Adrenal gland (tissue), 12 donors: Measurements from ENCODE around the gene GATAD2A. TPM values are rescaled to one million over a fixed set of nuclear protein-coding genes. Genes with fewer than 3 reads are reported as not detected.

Source experiments
- DNase-seq, 7 donors: peaks; one replicate each; pipeline ENCODE4 v3.0.0-alpha.2; 2019 to 2020
- H3K27ac ChIP-seq, 5 donors: fragments of 200-600 bp; sonication (generic) in 4 of 5; 1 replicate in 3 of 5; 2 replicates in 2 of 5; pipeline versions ENCODE4 v1.5.1 to v1.8.0; 2016 to 2020; ENCODE audit warnings: mild to moderate bottlenecking in 1 of 5
- H3K27me3 ChIP-seq: fragments of 200-600 bp; 2 replicates; pipeline ENCODE4 v1.8.0; 2021
- H3K36me3 ChIP-seq, 2 donors: fragments of 200-600 bp; replicated peaks in 1 of 2; 1 replicate in 1 of 2; 2 replicates in 1 of 2; pipeline versions ENCODE4 v1.5.1 to v1.8.0; 2018 to 2022
- H3K4me1 ChIP-seq, 2 donors: fragments of 200-600 bp; replicated peaks in 1 of 2; 1 replicate in 1 of 2; 2 replicates in 1 of 2; pipeline versions ENCODE4 v1.5.1 to v1.8.0; 2018 to 2021
- H3K4me3 ChIP-seq, 4 donors: fragments of 200-600 bp; sonication (generic) in 3 of 4; one replicate each; pipeline ENCODE4 v1.5.1; 2016 to 2018
- H3K9me3 ChIP-seq, 3 donors: fragments of 200-600 bp; sonication (generic) in 1 of 3; replicated peaks in 1 of 3; 1 replicate in 2 of 3; 2 replicates in 1 of 3; pipeline versions ENCODE4 v1.5.1 to v1.8.0; 2016 to 2021
- POLR2A ChIP-seq, 2 donors: fragments of 450-650 bp; IDR thresholded peaks; one replicate each; pipeline ENCODE4 v1.6.1; 2017; ENCODE audit warnings: antibody characterized with exemption in 2 of 2, mild to moderate bottlenecking in 2 of 2, moderate library complexity in 1 of 2
- WGBS, 4 donors: extraction: QIAGEN DNeasy Blood & Tissue Kit in 2 of 4; methylation state at CpG; one replicate each; pipeline versions ENCODE4 v1.1.5 to v1.1.7; 2013 to 2017; 5-methylcytosine and 5-hydroxymethylcytosine counted together
- intact Hi-C, 2 donors: fragments of 100-400 bp; cut with DNase I; formaldehyde crosslinking; loops; one replicate each; pipeline versions ENCODE4 v1.14.1 to v1.15.0; 2022 to 2023
- polyA plus RNA-seq, 3 donors: library from polyadenylated mRNA; stranded (reverse); fragments of 200-250 nt in 2 of 3; fragments of 350-450 nt in 1 of 3; fragmentation: Illumina TruSeq in 1 of 3; extraction: RNeasy Lipid Tissue Mini Kit (QIAGEN cat#74804) in 1 of 3; gene quantifications; one replicate each; pipeline ENCODE4 v1.2.3, GENCODE V29; 2013 to 2014
- total RNA-seq, 9 donors: library from RNA; depleted of rRNA in 4 of 9; stranded (reverse); fragments of >200 nt in 4 of 9; fragments of 120-200 nt in 1 of 9; fragmentation: NEBNext Ultra II Directional in 1 of 9; extraction: Animal tissue kit (Norgen Biotek cat#: 25700) in 1 of 9; gene quantifications; one replicate each; pipeline versions ENCODE4 v1.1.0 to v1.2.4, GENCODE V29; 2013 to 2023
- TF ChIP-seq, protein P1 (sequence below), 6 experiments: fragments of 450-650 bp in 4 of 6; fragments of 200-600 bp in 2 of 6; sonication (generic) in 1 of 6; IDR thresholded peaks; 1 replicate in 5 of 6; 2 replicates in 1 of 6; pipeline versions ENCODE4 v1.5.1 to v1.8.0; 2016 to 2021; ENCODE audit warnings: antibody characterized with exemption in 6 of 6, mild to moderate bottlenecking in 2 of 6, moderate library complexity in 1 of 6
- donor health status: healthy with polysubstance abuse.
- donor health status: Bipolar disorder and iron deficiency.
- donor health status: DM: yes; HTN: yes; CAD: no.
- donor health status: DM: no; HTN: no; CAD: no.
- donor health status: DM: no; HTN: no; CAD: no.
- donor health status: DM: yes; HTN: yes; CAD: no.

The GATAD2A gene
- total and polyA plus RNA-seq, 12 donors = 17.0 to 125 (median 61.9) TPM

DNA sequence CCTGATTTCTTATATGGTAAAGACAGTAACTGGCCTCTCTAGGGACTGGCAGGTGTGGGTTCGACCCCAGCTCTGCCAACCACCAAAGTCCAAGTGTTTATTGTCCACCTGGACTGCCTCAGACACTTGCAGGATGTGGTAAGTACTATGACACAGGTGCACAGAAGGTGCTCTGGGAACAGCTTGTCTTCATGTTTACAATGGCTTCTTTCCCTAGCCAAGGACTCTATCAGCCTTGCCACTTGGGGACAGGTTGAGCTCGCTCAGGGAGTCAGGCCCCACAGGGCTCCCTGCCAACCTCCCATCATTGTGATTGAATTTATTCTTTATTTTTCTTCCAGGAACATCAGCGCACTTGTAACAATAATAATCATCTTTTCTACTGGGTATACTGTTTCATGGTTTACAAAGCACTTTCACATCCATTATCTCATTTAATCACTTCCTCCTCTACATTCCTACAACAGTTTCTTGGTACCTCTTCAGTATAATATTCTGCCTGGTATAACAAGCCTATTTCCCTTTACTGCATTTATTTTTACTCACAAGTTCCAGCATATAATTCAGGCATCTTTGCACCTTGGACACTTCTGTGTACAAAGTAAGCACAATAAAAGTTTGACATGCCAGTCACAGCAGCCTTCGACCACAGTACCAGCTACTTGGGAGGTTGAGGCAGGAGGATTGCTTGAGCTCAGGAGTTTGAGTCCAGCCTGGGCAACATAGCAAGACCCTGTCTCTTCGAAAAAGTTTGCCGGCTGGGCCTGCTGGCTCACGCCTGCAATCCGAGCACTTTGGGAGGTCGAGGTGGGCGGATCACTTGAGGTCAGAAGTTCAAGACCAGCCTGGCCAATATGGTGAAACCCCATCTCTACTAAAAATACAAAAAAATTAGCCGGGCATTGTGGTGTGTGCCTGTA, 24.2 kb upstream of the GATAD2A start:
- DNase-seq = no peak
- no peaks in the 10 kb centered on the region for H3K27me3 ChIP-seq
- peaks cover 7% of the 10 kb centered on the region in 2 donors for H3K4me1 ChIP-seq
- H3K36me3 ChIP-seq = no peaks in the 10 kb centered on the region
- TF ChIP-seq, protein P1, sequence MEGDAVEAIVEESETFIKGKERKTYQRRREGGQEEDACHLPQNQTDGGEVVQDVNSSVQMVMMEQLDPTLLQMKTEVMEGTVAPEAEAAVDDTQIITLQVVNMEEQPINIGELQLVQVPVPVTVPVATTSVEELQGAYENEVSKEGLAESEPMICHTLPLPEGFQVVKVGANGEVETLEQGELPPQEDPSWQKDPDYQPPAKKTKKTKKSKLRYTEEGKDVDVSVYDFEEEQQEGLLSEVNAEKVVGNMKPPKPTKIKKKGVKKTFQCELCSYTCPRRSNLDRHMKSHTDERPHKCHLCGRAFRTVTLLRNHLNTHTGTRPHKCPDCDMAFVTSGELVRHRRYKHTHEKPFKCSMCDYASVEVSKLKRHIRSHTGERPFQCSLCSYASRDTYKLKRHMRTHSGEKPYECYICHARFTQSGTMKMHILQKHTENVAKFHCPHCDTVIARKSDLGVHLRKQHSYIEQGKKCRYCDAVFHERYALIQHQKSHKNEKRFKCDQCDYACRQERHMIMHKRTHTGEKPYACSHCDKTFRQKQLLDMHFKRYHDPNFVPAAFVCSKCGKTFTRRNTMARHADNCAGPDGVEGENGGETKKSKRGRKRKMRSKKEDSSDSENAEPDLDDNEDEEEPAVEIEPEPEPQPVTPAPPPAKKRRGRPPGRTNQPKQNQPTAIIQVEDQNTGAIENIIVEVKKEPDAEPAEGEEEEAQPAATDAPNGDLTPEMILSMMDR (IDR thresholded peaks at IDR 0.05) = no peak
- no peak for TF ChIP-seq POLR2A (IDR thresholded peaks at IDR 0.05)
- intact Hi-C loops = no loop called here
- no peak overlapping the region for H3K4me3 ChIP-seq
- no peak overlapping the region for H3K27ac ChIP-seq
- H3K9me3 ChIP-seq = no peaks in the 10 kb centered on the region
- 67 to 83% (median 80%) methylated on average over 10 to 11 of the region's 11 CpGs for WGBS, 4 donors

DNA sequence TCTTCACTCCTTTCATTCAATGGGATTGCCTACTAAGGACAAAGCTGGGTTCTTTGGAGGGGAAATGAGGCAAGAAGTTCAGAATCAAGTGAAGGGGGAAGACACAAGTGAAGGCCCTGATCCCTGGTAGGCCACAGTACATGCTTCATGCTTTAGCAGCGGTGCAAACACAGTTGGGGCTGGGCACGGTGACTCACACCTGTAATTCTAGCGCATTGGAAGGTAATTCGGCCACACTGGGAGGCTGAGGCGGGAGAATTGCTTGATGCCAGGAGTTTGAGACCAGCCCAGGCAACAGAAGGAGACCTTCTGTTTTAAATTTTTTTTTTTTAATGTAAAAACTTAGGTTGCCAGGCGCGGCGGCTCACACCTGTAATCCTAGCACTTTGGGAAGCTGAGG, 23.4 kb upstream of the GATAD2A start:
- TF ChIP-seq, protein P1 (IDR thresholded peaks at IDR 0.05) = no peak
- Histone ChIP-seq H3K27ac (no peak overlapping the region), H3K4me1 (peaks cover 14 to 16% of the 10 kb centered on the region in 2 donors), H3K36me3 (no peaks in the 10 kb centered on the region), H3K4me3 (no peak overlapping the region), H3K9me3 (no peaks in the 10 kb centered on the region), H3K27me3 (no peaks in the 10 kb centered on the region)
- 91 to 98% (median 96%) methylated on average over 8 of the region's 8 CpGs for WGBS, 4 donors
- intact Hi-C loops = no loop called here
- no peak for DNase-seq

DNA sequence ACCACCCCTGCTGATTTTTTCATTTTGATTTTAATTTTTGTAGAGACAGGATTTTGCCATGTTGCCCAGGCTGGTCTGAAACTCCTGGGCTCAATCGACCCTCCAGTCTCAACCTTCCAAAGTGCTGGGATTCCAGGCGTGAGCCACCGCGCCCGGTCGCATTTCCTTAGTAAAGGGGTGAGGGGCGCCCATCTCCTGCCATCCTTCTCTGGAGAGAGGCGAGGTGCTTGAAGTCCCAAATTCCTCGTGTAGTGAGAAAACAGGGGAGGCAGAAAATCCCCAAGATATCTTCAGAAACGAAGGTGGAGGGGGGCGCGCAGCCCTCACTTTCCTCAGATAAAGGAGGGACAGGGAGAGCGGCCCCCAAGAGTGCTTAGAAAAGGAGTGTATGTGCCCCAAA, 21.0 kb upstream of the GATAD2A start:
- H3K4me1 ChIP-seq = peaks cover 14 to 31% of the 10 kb centered on the region in 2 donors
- 68 to 77% (median 72%) methylated on average over 12 to 13 of the region's 13 CpGs for WGBS, 4 donors
- no peaks in the 10 kb centered on the region for H3K9me3 ChIP-seq
- H3K36me3 ChIP-seq = no peaks in the 10 kb centered on the region
- no peaks in the 10 kb centered on the region for H3K27me3 ChIP-seq
- TF ChIP-seq POLR2A (IDR thresholded peaks at IDR 0.05) = no peak
- TF ChIP-seq, protein P1 (IDR thresholded peaks at IDR 0.05) = no peak
- intact Hi-C loops = no loop called here
- DNase-seq = no peak
- peak overlapping the region in 2 of 4 donors; percentile 34 to 68 for H3K4me3 ChIP-seq
- H3K27ac ChIP-seq = peak overlapping the region in 1 of 5 donors; percentile 79

DNA sequence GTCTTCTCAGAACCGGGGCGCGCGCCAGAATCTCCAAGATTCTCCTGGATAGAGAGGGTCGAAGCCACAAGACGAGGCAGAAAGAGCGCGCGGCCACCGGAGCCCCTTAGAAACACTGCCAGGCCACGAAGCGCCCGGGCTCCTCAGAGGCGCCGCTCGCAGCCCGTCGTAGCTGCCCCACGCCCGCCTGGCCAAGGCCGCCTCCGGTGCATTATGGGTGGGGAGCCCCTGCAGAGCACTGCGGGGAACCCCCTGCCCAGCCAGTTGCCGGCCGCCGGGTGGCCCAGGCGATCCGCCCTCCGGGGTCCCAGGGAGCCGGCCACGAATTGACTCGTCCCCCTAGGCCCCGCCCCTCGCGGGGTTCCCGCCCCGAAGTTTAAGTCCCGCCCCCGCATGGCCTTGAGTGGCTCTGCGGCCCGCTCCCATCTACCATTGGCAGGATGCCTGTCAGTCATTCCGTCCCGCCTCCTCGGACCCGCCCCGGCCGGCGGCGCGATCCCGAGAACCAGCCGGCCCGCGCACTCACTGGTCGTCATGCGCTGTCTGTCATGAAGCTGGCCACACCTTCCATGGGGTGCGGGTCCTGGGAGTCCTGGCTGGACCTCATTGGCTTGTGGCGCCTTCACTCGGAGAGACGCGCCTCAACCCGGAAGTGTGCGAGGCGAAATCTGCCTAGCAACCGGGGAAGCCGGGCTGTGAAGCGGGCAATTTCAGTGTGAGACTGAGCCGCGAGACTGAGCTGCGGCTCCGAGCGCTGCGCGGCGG, 20.2 kb upstream of the GATAD2A start:
- peak overlapping the region in 4 of 5 donors; percentile 72 to 95 (median 80) for H3K27ac ChIP-seq
- WGBS, 4 donors = 0 to 1% (median 0%) methylated on average over 15 to 75 of the region's 75 CpGs
- intact Hi-C loops = no loop called here
- peak overlapping the region in 2 of 4 donors; percentile 54 to 68 for H3K4me3 ChIP-seq
- H3K27me3 ChIP-seq = no peaks in the 10 kb centered on the region
- peak; percentile 99 to 100 (median 100) for DNase-seq
- no peaks in the 10 kb centered on the region for H3K36me3 ChIP-seq
- TF ChIP-seq POLR2A (IDR thresholded peaks at IDR 0.05) = peak; percentile 47 to 54
- TF ChIP-seq, protein P1 (IDR thresholded peaks at IDR 0.05) = peak in 3 of 6 experiments; percentile 13 to 46 (median 20)
- H3K4me1 ChIP-seq = peaks cover 23 to 39% of the 10 kb centered on the region in 2 donors
- H3K9me3 ChIP-seq = no peaks in the 10 kb centered on the region
